Measurements from ENCODE around the gene FMNL2. TPM values are rescaled to one million over a fixed set of nuclear protein-coding genes. Genes with fewer than 3 reads are reported as not detected.
A peak's percentile ranks its signal among the peaks of the same experiment; 100 is the strongest.

Gene FMNL2
- total RNA-seq, 4 donors from 2014 or later, result 5.8 to 19.8 (median 16.9) TPM

DNA sequence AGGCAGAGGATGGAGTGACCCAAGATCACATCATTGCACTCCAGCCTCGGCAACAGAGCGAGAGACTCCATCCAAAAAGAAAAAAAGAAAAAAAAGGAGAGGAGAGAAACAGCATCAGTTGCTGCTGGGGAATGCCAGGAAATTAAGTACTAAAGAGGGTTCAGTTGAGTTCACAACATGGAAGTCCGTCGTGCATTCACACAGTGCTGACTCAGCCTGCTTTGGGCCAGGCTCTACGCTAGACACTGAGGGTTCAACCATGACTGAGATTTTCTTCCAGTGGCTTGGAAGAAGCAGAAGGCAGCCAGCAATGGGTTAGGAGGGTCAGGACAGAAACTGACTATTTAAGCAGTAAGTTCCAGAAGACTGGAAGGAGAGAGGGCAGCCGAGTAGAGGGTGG is 108.8 kb downstream of the FMNL2 start:
- H3K27ac ChIP-seq, result no peak overlapping the region
- DNase-seq, result no peak
- no peaks in the 10 kb centered on the region for H3K27me3 ChIP-seq
- WGBS, 2 donors, result 49 to 55% methylated on average over 6 of the region's 6 CpGs
- H3K9me3 ChIP-seq, result no peaks in the 10 kb centered on the region
- H3K4me3 ChIP-seq, result no peak overlapping the region
- intact Hi-C loops (cut with DNase I), result no loop called here
- no peak for TF ChIP-seq POLR2A (IDR thresholded peaks at IDR 0.05)
- no peak for TF ChIP-seq CTCF (IDR thresholded peaks at IDR 0.05)
- H3K4me1 ChIP-seq, result peaks cover 0 to 53% (median 36%) of the 10 kb centered on the region in 3 donors
- no peaks in the 10 kb centered on the region for H3K36me3 ChIP-seq

GRCh38 chr2:152444448-152444847 is 109.5 kb downstream of the FMNL2 start:
- no peak overlapping the region for H3K4me3 ChIP-seq
- H3K36me3 ChIP-seq, result no peaks in the 10 kb centered on the region
- WGBS, 2 donors, result 48 to 56% methylated on average over 3 of the region's 3 CpGs
- H3K27ac ChIP-seq, result peak overlapping the region in 1 of 4 donors; percentile 62
- DNase-seq, result no peak
- H3K9me3 ChIP-seq, result no peaks in the 10 kb centered on the region
- peaks cover 0 to 53% (median 38%) of the 10 kb centered on the region in 3 donors for H3K4me1 ChIP-seq
- intact Hi-C loops (cut with DNase I), result no loop called here
- no peak for TF ChIP-seq CTCF (IDR thresholded peaks at IDR 0.05)
- no peaks in the 10 kb centered on the region for H3K27me3 ChIP-seq

- 44 to 55% methylated on average over 2 of the region's 2 CpGs for WGBS, 2 donors
- DNase-seq, result no peak
- Histone ChIP-seq H3K27ac (peak overlapping the region in 2 of 4 donors; percentile 23 to 32), H3K4me1 (peaks cover 0 to 45% (median 29%) of the 10 kb centered on the region in 3 donors), H3K9me3 (no peaks in the 10 kb centered on the region), H3K4me3 (no peak overlapping the region), H3K36me3 (no peaks in the 10 kb centered on the region), H3K27me3 (no peaks in the 10 kb centered on the region)
- intact Hi-C loops (cut with DNase I), result no loop called here
- TF ChIP-seq CTCF (IDR thresholded peaks at IDR 0.05) (no peak), POLR2A (IDR thresholded peaks at IDR 0.05) (no peak)
These were observed 110.4 kb downstream of the FMNL2 start for GRCh38 chr2:152445375-152445774.

GRCh38 chr2:152445791-152446201 is 110.8 kb downstream of the FMNL2 start:
- peaks cover 0 to 41% (median 29%) of the 10 kb centered on the region in 3 donors for H3K4me1 ChIP-seq
- H3K36me3 ChIP-seq, result no peaks in the 10 kb centered on the region
- TF ChIP-seq CTCF (IDR thresholded peaks at IDR 0.05), result no peak
- TF ChIP-seq POLR2A (IDR thresholded peaks at IDR 0.05), result no peak
- DNase-seq, result no peak
- no peak overlapping the region for H3K4me3 ChIP-seq
- 19 to 20% methylated on average over 3 of the region's 3 CpGs for WGBS, 2 donors
- peak overlapping the region in 2 of 4 donors; percentile 23 to 32 for H3K27ac ChIP-seq
- intact Hi-C loops (cut with DNase I), result no loop called here
- no peaks in the 10 kb centered on the region for H3K27me3 ChIP-seq
- H3K9me3 ChIP-seq, result no peaks in the 10 kb centered on the region

GRCh38 chr2:152446213-152446612 is 111.2 kb downstream of the FMNL2 start:
- no peaks in the 10 kb centered on the region for H3K27me3 ChIP-seq
- TF ChIP-seq POLR2A (IDR thresholded peaks at IDR 0.05) (no peak), CTCF (IDR thresholded peaks at IDR 0.05) (no peak)
- no peaks in the 10 kb centered on the region for H3K9me3 ChIP-seq
- H3K4me3 ChIP-seq, result no peak overlapping the region
- no peaks in the 10 kb centered on the region for H3K36me3 ChIP-seq
- 16 to 26% methylated on average over 1 of the region's 1 CpG for WGBS, 2 donors
- H3K4me1 ChIP-seq, result peaks cover 0 to 38% (median 29%) of the 10 kb centered on the region in 3 donors
- peak overlapping the region in 2 of 4 donors; percentile 23 to 32 for H3K27ac ChIP-seq
- DNase-seq, result no peak
- intact Hi-C loops (cut with DNase I), result no loop called here

Measured in esophagus squamous epithelium (tissue), 5 donors.